SK-N-SH (cell line): Measurements from ENCODE around the gene SFXN5. TPM values are rescaled to one million over a fixed set of nuclear protein-coding genes. Genes with fewer than 3 reads are reported as not detected.
A peak's percentile ranks its signal among the peaks of the same experiment; 100 is the strongest.

Source experiments
- CTCF ChIA-PET: fragments of 300-600, 350-600 bp; formaldehyde crosslinking; extraction: SDS; loops from one replicate; lab custom pipeline; 2021; lab: Yijun Ruan, JAX
- POLR2A ChIA-PET: fragments of 350-600 bp; sonication (Branson Sonifier 250); formaldehyde crosslinking; extraction: SDS; loops from one replicate; lab custom pipeline; 2020; ENCODE audit warnings: antibody characterized with exemption, inconsistent platforms; lab: Yijun Ruan, JAX
- DNase-seq: peaks from one replicate; pipeline ENCODE4 v3.0.0; 2012
- H2AFZ ChIP-seq: fragments of 200-600 bp; sonication (generic); 2 replicates; pipeline ENCODE4 v1.8.1; 2016; ENCODE audit warnings: antibody characterized with exemption, mild to moderate bottlenecking, low read depth
- H3F3A ChIP-seq: fragments of 200-600 bp; sonication (generic); replicated peaks from 2 replicates; pipeline ENCODE3; 2016; ENCODE audit warnings: antibody characterized with exemption, mild to moderate bottlenecking; ENCODE audit not compliant: insufficient read depth
- H3K27ac ChIP-seq, 2 experiments: fragments of 200-500 bp in 1 of 2; fragments of 200-600 bp in 1 of 2; sonication (Bioruptor generic) in 1 of 2; sonication (generic), shearing (Covaris generic) in 1 of 2; 2 replicates each; pipeline versions ENCODE4 v1.5.1 to v1.6.1; 2014 to 2016; ENCODE audit warnings: low read depth in 2 of 2, inconsistent platforms in 1 of 2, low read length in 1 of 2, mild to moderate bottlenecking in 1 of 2, mixed read lengths in 1 of 2
- H3K27me3 ChIP-seq: fragments of 200-600 bp; sonication (generic), shearing (Covaris generic); 2 replicates; pipeline ENCODE4 v1.6.1; 2016; ENCODE audit warnings: mixed run types; ENCODE audit not compliant: insufficient read depth
- H3K36me3 ChIP-seq, 2 experiments: fragments of 200-500 bp in 1 of 2; fragments of 200-600 bp in 1 of 2; sonication (Bioruptor generic) in 1 of 2; sonication (generic) in 1 of 2; replicated peaks in 1 of 2; 2 replicates each; pipeline versions ENCODE3 to v1.5.1; 2014 to 2016; ENCODE audit warnings: low read length in 1 of 2, mild to moderate bottlenecking in 1 of 2; ENCODE audit not compliant: insufficient read depth in 2 of 2, control insufficient read depth in 1 of 2
- H3K4me1 ChIP-seq, 2 experiments: fragments of 200-500 bp in 1 of 2; fragments of 200-600 bp in 1 of 2; sonication (Bioruptor generic) in 1 of 2; sonication (generic), shearing (Covaris generic) in 1 of 2; 2 replicates each; pipeline versions ENCODE4 v1.5.1 to v1.6.1; 2014 to 2016; ENCODE audit warnings: low read depth in 1 of 2, low read length in 1 of 2, mixed run types in 1 of 2; ENCODE audit not compliant: insufficient read depth in 2 of 2, control insufficient read depth in 1 of 2
- H3K4me2 ChIP-seq: fragments of 200-600 bp; sonication (generic), shearing (Covaris generic); 2 replicates; pipeline ENCODE4 v1.6.1; 2017; ENCODE audit warnings: mixed run types
- H3K4me3 ChIP-seq, 2 experiments: fragments of 200-500 bp in 1 of 2; fragments of 200-600 bp in 1 of 2; sonication (Bioruptor generic) in 1 of 2; sonication (generic), shearing (Covaris generic) in 1 of 2; 2 replicates each; pipeline versions ENCODE4 v1.5.1 to v1.8.1; 2014 to 2016; ENCODE audit warnings: low read depth in 2 of 2, inconsistent platforms in 1 of 2, low read length in 1 of 2, mild to moderate bottlenecking in 1 of 2, mixed read lengths in 1 of 2, moderate library complexity in 1 of 2
- H3K79me2 ChIP-seq: fragments of 200-600 bp; sonication (generic); 2 replicates; pipeline ENCODE4 v1.8.1; 2017; ENCODE audit warnings: mild to moderate bottlenecking; ENCODE audit not compliant: insufficient read depth
- H3K9ac ChIP-seq: fragments of 200-600 bp; sonication (generic); 2 replicates; pipeline ENCODE4 v1.6.1; 2017; ENCODE audit warnings: mixed run types
- H3K9me2 ChIP-seq: fragments of 200-600 bp; sonication (generic); 2 replicates; pipeline ENCODE4 v1.6.1; 2017; ENCODE audit warnings: mixed run types
- H3K9me3 ChIP-seq: fragments of 200-600 bp; sonication (generic); 2 replicates; pipeline ENCODE4 v1.6.1; 2017; ENCODE audit warnings: mixed run types, mild to moderate bottlenecking, moderate library complexity
- H4K20me1 ChIP-seq: fragments of 200-600 bp; sonication (generic); 2 replicates; pipeline ENCODE4 v1.6.1; 2017; ENCODE audit warnings: mild to moderate bottlenecking, mixed run types; ENCODE audit not compliant: insufficient read depth
- CHD2 ChIP-seq: fragments of 150-350 bp; IDR thresholded peaks from 2 replicates; pipeline ENCODE4 v1.6.1; 2018; ENCODE audit warnings: low read length; ENCODE audit not compliant: partially characterized antibody
- ELF1 ChIP-seq: IDR thresholded peaks from 2 replicates; pipeline ENCODE4 v1.4.0; 2012
- EP300 ChIP-seq, 2 experiments: IDR thresholded peaks; 2 replicates each; pipeline versions ENCODE4 v1.4.0 to v1.6.1; 2012; ENCODE audit warnings: borderline replicate concordance in 1 of 2, low read depth in 1 of 2, low read length in 1 of 2
- EZH2phosphoT487 ChIP-seq: fragments of 200-600 bp; sonication (generic); IDR thresholded peaks from 2 replicates; pipeline ENCODE4 v1.6.1; 2017; ENCODE audit warnings: low read depth, mixed run types, mild to moderate bottlenecking, antibody characterized with exemption, moderate library complexity, borderline replicate concordance
- FOSL2 ChIP-seq: IDR thresholded peaks from 2 replicates; pipeline ENCODE4 v1.4.0; 2012; ENCODE audit warnings: low read depth, mild to moderate bottlenecking, moderate library complexity, borderline replicate concordance
- GABPA ChIP-seq: IDR thresholded peaks from 2 replicates; pipeline ENCODE4 v1.4.0; 2012; ENCODE audit warnings: low read depth, mild to moderate bottlenecking
- JUND ChIP-seq: IDR thresholded peaks from 2 replicates; pipeline ENCODE4 v1.4.0; 2012
- MEF2A ChIP-seq: IDR thresholded peaks from 2 replicates; pipeline ENCODE4 v1.4.0; 2012; ENCODE audit warnings: low read depth, borderline replicate concordance
- MXI1 ChIP-seq: IDR thresholded peaks from 2 replicates; pipeline ENCODE4 v1.6.1; 2012; ENCODE audit warnings: mild to moderate bottlenecking, low read depth, low read length, improper control_type of control experiment
- NFIC ChIP-seq: IDR thresholded peaks from 2 replicates; pipeline ENCODE4 v1.4.0; 2012; ENCODE audit warnings: borderline replicate concordance
- RAD21 ChIP-seq: IDR thresholded peaks from 2 replicates; pipeline ENCODE4 v1.6.1; 2012; ENCODE audit warnings: mild to moderate bottlenecking, low read length
- RCOR1 ChIP-seq: fragments of 150-350 bp; IDR thresholded peaks from 2 replicates; pipeline ENCODE4 v1.6.1; 2017; ENCODE audit warnings: antibody characterized with exemption, low read length
- RFX5 ChIP-seq: IDR thresholded peaks from 2 replicates; pipeline ENCODE4 v1.6.1; 2012; ENCODE audit warnings: mild to moderate bottlenecking, improper control_type of control experiment, low read length
- RXRA ChIP-seq: IDR thresholded peaks from 2 replicates; pipeline ENCODE4 v1.4.0; 2012; ENCODE audit warnings: low read depth, mild to moderate bottlenecking, borderline replicate concordance
- SMC3 ChIP-seq: IDR thresholded peaks from 2 replicates; pipeline ENCODE4 v1.6.1; 2012; ENCODE audit warnings: low read depth, low read length, improper control_type of control experiment
- TAF1 ChIP-seq: IDR thresholded peaks from 2 replicates; pipeline ENCODE4 v1.6.1; 2012; ENCODE audit warnings: low read depth, mild to moderate bottlenecking, low read length, moderate library complexity, borderline replicate concordance
- TCF12 ChIP-seq: IDR thresholded peaks from 2 replicates; pipeline ENCODE4 v1.4.0; 2012
- TEAD4 ChIP-seq: IDR thresholded peaks from 2 replicates; pipeline ENCODE4 v1.4.0; 2012; ENCODE audit warnings: mild to moderate bottlenecking, borderline replicate concordance; ENCODE audit not compliant: insufficient read depth
- USF2 ChIP-seq: fragments of 150-350 bp; IDR thresholded peaks from 2 replicates; pipeline ENCODE4 v1.6.1; 2017; ENCODE audit warnings: antibody characterized with exemption, low read length, low read depth, borderline replicate concordance
- YY1 ChIP-seq: IDR thresholded peaks from 2 replicates; pipeline ENCODE4 v1.4.0; 2012; ENCODE audit warnings: low read depth, mild to moderate bottlenecking
- WGBS: methylation state at CpG from one replicate; pipeline ENCODE4 v1.1.6; 2017; ENCODE audit warnings: low lambda C conversion rate; 5-methylcytosine and 5-hydroxymethylcytosine counted together
- polyA plus RNA-seq, 3 experiments: library from polyadenylated mRNA; depleted of rRNA; stranded (reverse); fragments of >200 nt; gene quantifications; 2 replicates each; pipeline ENCODE4 v1.2.3, GENCODE V29; 2012
- TF ChIP-seq, protein P1 (sequence below): IDR thresholded peaks from 2 replicates; pipeline ENCODE4 v1.4.0; 2012; ENCODE audit warnings: low read depth
- TF ChIP-seq, protein P2 (sequence below): IDR thresholded peaks from 2 replicates; pipeline ENCODE4 v1.4.0; 2012; ENCODE audit warnings: low read depth, borderline replicate concordance

The SFXN5 gene
- polyA plus RNA-seq, 1 of the 3 experiments (the other 2 are of a cell fraction), result 9.9 TPM

DNA sequence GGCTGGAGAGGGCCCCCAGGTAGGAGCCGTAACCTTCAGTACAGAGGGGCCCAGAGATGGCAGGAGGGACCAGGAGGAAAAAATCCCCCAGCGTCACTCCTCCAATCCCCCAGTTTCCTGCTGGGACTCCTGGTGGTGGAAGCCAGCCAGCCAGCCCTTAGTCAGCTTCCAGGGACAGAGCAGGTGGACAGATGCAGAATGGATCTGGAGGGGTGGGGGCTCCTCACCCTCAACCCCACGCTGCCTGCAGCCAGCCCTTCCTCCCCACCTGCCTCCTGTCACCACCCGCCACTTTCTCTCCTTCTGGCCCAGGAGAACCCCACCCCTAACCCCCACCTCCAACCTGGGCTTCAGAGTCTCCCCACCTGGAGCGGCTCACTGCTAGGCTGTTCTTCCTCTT, 133.1 kb downstream of the SFXN5 start:
- Histone ChIP-seq H3K9me2 (no peaks in the 10 kb centered on the region), H3K4me2 (no peak overlapping the region), H3K9me3 (no peaks in the 10 kb centered on the region), H3K4me3 (no peak overlapping the region), H3K27ac (no peak overlapping the region), H3K36me3 (no peaks in the 10 kb centered on the region), H3F3A (no peaks in the 10 kb centered on the region), H2AFZ (no peak overlapping the region), H3K4me1 (peaks cover 0 to 11% of the 10 kb centered on the region in 2 experiments; a peak in 1 of 4 replicates), H3K9ac (no peak overlapping the region), H4K20me1 (no peaks in the 10 kb centered on the region), H3K27me3 (no peaks in the 10 kb centered on the region), H3K79me2 (no peaks in the 10 kb centered on the region)
- DNase-seq, result no peak
- 87% methylated on average over 3 of the region's 5 CpGs for WGBS
- no peak for TF ChIP-seq USF2
- TF ChIP-seq ELF1, result no peak
- no peak for TF ChIP-seq TAF1
- TF ChIP-seq TEAD4, result no peak
- TF ChIP-seq YY1, result no peak
- TF ChIP-seq EP300 (IDR thresholded peaks at IDR 0.05; ENCODE audit: borderline replicate concordance in 1 of 2, low read depth in 1 of 2, low read length in 1 of 2), result no peak
- TF ChIP-seq CHD2, result no peak
- TF ChIP-seq SMC3, result no peak
- TF ChIP-seq TCF12, result no peak
- no peak for TF ChIP-seq JUND
- TF ChIP-seq MXI1, result no peak
- TF ChIP-seq, protein P1, sequence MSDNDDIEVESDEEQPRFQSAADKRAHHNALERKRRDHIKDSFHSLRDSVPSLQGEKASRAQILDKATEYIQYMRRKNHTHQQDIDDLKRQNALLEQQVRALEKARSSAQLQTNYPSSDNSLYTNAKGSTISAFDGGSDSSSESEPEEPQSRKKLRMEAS, result no peak
- TF ChIP-seq, protein P2, sequence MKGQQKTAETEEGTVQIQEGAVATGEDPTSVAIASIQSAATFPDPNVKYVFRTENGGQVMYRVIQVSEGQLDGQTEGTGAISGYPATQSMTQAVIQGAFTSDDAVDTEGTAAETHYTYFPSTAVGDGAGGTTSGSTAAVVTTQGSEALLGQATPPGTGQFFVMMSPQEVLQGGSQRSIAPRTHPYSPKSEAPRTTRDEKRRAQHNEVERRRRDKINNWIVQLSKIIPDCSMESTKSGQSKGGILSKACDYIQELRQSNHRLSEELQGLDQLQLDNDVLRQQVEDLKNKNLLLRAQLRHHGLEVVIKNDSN, result no peak
- no peak for TF ChIP-seq NFIC
- TF ChIP-seq RCOR1, result no peak
- TF ChIP-seq RAD21, result no peak
- TF ChIP-seq RXRA, result no peak
- TF ChIP-seq GABPA, result no peak
- no peak for TF ChIP-seq RFX5
- ChIA-PET CTCF (interaction anchor here (1.8 kb wide), 1 partner anchor 239 kb away, joined by 8 read pairs; no protein-coding TSS in a partner anchor), POLR2A (no interaction called here)

GRCh38 chr2:72937356-72937669, 134.2 kb downstream of the SFXN5 start:
- Histone ChIP-seq H3K27ac (no peak overlapping the region), H3K9me3 (no peaks in the 10 kb centered on the region), H3K4me2 (no peak overlapping the region), H4K20me1 (no peaks in the 10 kb centered on the region), H3K9ac (no peak overlapping the region), H3K9me2 (no peaks in the 10 kb centered on the region), H3K4me1 (peaks cover 0 to 11% of the 10 kb centered on the region in 2 experiments; a peak in 1 of 4 replicates), H2AFZ (no peak overlapping the region), H3F3A (no peaks in the 10 kb centered on the region), H3K27me3 (no peaks in the 10 kb centered on the region), H3K4me3 (no peak overlapping the region), H3K36me3 (no peaks in the 10 kb centered on the region), H3K79me2 (no peaks in the 10 kb centered on the region)
- no peak for TF ChIP-seq TCF12
- TF ChIP-seq MEF2A, result no peak
- TF ChIP-seq, protein P2, result no peak
- TF ChIP-seq, protein P1, result no peak
- TF ChIP-seq FOSL2, result no peak
- no peak for TF ChIP-seq EZH2phosphoT487
- TF ChIP-seq JUND, result no peak
- ChIA-PET POLR2A (no interaction called here), CTCF (interaction anchor here (1.4 to 5.3 kb wide), 3 partner anchors 36 to 240 kb away, joined by 4 to 36 read pairs (median 8); no protein-coding TSS in a partner anchor)
- peak; percentile 65 for DNase-seq
- 55% methylated on average over 7 of the region's 15 CpGs for WGBS
